H1 (cell line): Measurements from ENCODE around the gene PARP14. TPM values are rescaled to one million over a fixed set of nuclear protein-coding genes. Genes with fewer than 3 reads are reported as not detected.

Experiments
- CHD7 ChIP-seq: fragments of 300-600 bp; sonication (generic); IDR thresholded peaks from 2 replicates; pipeline ENCODE4 v1.7.1; 2012; ENCODE audit warnings: low read length, moderate library complexity, mild to moderate bottlenecking, inconsistent platforms; ENCODE audit not compliant: insufficient replicate concordance
- EZH2 ChIP-seq: fragments of 200-600 bp; sonication (generic); IDR thresholded peaks from 2 replicates; pipeline ENCODE4 v1.7.1; 2012; ENCODE audit warnings: low read depth, mild to moderate bottlenecking, moderate library complexity, low read length, inconsistent platforms; ENCODE audit not compliant: severe bottlenecking
- SP1 ChIP-seq: IDR thresholded peaks from 2 replicates; pipeline ENCODE4 v1.6.1; 2011; ENCODE audit warnings: low read depth, low read length
- TAF7 ChIP-seq: optimal IDR thresholded peaks from 2 replicates; pipeline ENCODE3; 2011; ENCODE audit warnings: low read depth, mild to moderate bottlenecking, inconsistent platforms, low read length, moderate library complexity, borderline replicate concordance
- polyA plus RNA-seq, 7 experiments: library from polyadenylated mRNA; depleted of rRNA in 3 of 7; stranded (reverse) in 5 of 7; unstranded in 2 of 7; fragments of >200 nt in 5 of 7; fragments of 200-250 nt in 2 of 7; gene quantifications; 1 replicate in 5 of 7; 2 replicates in 1 of 7; 4 replicates in 1 of 7; pipeline versions ENCODE4 v1.2.1 to v1.2.3, GENCODE V29; 2011 to 2013; ENCODE audit warnings: missing spikeins in 2 of 7, mixed read lengths in 2 of 7
- total RNA-seq: library from RNA; stranded (reverse); fragmentation: NEBNext Ultra II Directional; extraction: Animal tissue kit (Norgen Biotek cat#: 25700); gene quantifications from 2 replicates; pipeline ENCODE4 v1.2.1, GENCODE V29; 2021
- TF ChIP-seq, protein P1 (sequence below): IDR thresholded peaks from 2 replicates; pipeline ENCODE4 v1.6.1; 2012; ENCODE audit warnings: low read length, inconsistent platforms

Gene PARP14
- total and polyA plus RNA-seq, 2 of the 8 experiments (the other 6 are each of a cell fraction or from before 2014, with no cell fraction given) = 12.6 to 17.6 TPM

DNA sequence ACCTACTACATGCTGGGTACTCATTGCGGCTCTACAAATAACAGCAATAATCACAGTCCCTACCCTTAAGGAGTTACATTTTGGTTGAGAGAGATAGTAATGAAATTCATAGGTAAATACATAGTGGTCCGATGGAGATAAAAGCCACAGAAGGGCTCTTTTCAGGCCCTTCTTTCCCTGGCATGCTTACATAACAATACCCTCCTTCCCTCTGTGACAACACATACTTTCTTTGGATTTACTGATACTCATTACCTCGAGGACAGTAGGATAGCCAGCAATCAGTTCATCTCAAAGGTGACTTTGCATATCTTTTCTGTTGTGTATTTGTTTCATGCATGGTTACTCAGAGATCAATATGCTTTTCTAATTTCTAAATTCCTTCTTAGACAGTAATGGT, 58.5 kb downstream of the PARP14 start (continued):
- TF ChIP-seq CHD7 (no peak), SP1 (no peak), TAF7 (no peak), EZH2 (no peak)
- TF ChIP-seq, protein P1, sequence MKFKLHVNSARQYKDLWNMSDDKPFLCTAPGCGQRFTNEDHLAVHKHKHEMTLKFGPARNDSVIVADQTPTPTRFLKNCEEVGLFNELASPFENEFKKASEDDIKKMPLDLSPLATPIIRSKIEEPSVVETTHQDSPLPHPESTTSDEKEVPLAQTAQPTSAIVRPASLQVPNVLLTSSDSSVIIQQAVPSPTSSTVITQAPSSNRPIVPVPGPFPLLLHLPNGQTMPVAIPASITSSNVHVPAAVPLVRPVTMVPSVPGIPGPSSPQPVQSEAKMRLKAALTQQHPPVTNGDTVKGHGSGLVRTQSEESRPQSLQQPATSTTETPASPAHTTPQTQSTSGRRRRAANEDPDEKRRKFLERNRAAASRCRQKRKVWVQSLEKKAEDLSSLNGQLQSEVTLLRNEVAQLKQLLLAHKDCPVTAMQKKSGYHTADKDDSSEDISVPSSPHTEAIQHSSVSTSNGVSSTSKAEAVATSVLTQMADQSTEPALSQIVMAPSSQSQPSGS = no peak
